Fibroblast of lung (primary cell): ENCODE measurements around the gene POTEG. TPM values are rescaled to one million over a fixed set of nuclear protein-coding genes. Genes with fewer than 3 reads are reported as not detected.
"Not testable (repeated sequence)": the region's sequence is repeated elsewhere in the genome, so short reads cannot be mapped to it uniquely, and the experiment has no call there.

Experiments
- DNase-seq, 2 donors: peaks; one replicate each; pipeline versions ENCODE4 v3.0.0 to v3.0.0-alpha.2; 2010; ENCODE audit warnings: low read depth in 2 of 2
- H2AFZ ChIP-seq: 2 replicates; pipeline ENCODE4 v1.5.1; 2012; ENCODE audit warnings: low read length, control low read depth, inconsistent platforms
- H3K27ac ChIP-seq: 2 replicates; pipeline ENCODE4 v1.5.1; 2011; ENCODE audit warnings: low read length, control low read depth; ENCODE audit not compliant: insufficient read depth
- H3K27me3 ChIP-seq: 2 replicates; pipeline ENCODE4 v1.5.1; 2011; ENCODE audit warnings: mild to moderate bottlenecking, low read length; ENCODE audit not compliant: control insufficient read depth, insufficient read depth
- H3K36me3 ChIP-seq: 2 replicates; pipeline ENCODE4 v1.5.1; 2011; ENCODE audit warnings: low read length; ENCODE audit not compliant: control insufficient read depth, insufficient read depth
- H3K4me1 ChIP-seq: 2 replicates; pipeline ENCODE4 v1.5.1; 2011; ENCODE audit warnings: low read length; ENCODE audit not compliant: control insufficient read depth, insufficient read depth; ENCODE audit errors: extremely low read depth
- H3K4me2 ChIP-seq: 2 replicates; pipeline ENCODE4 v1.5.1; 2011; ENCODE audit warnings: low read length, control low read depth; ENCODE audit not compliant: insufficient read depth; ENCODE audit errors: extremely low read depth
- H3K4me3 ChIP-seq, 4 experiments: fragments of 200-600 bp in 1 of 4; sonication (generic) in 1 of 4; replicated peaks in 1 of 4; 2 replicates each; pipeline ENCODE4 v1.5.1; 2011 to 2016; ENCODE audit warnings: low read length in 4 of 4, low read depth in 3 of 4, mild to moderate bottlenecking in 3 of 4, control low read depth in 2 of 4, inconsistent platforms in 1 of 4, mixed read lengths in 1 of 4; ENCODE audit not compliant: insufficient read depth in 1 of 4; ENCODE audit errors: control extremely low read depth in 1 of 4
- H3K79me2 ChIP-seq: 2 replicates; pipeline ENCODE4 v1.5.1; 2012; ENCODE audit warnings: mild to moderate bottlenecking, low read length, inconsistent platforms; ENCODE audit not compliant: control insufficient read depth, insufficient read depth
- H3K9ac ChIP-seq: 2 replicates; pipeline ENCODE4 v1.5.1; 2011; ENCODE audit warnings: mild to moderate bottlenecking, low read length, control low read depth; ENCODE audit not compliant: insufficient read depth
- H3K9me3 ChIP-seq: 2 replicates; pipeline ENCODE4 v1.5.1; 2012; ENCODE audit warnings: low read depth, low read length; ENCODE audit not compliant: control insufficient read depth, insufficient read depth
- H4K20me1 ChIP-seq: 2 replicates; pipeline ENCODE4 v1.5.1; 2011; ENCODE audit warnings: low read length; ENCODE audit not compliant: control insufficient read depth, insufficient read depth; ENCODE audit errors: extremely low read depth
- polyA plus RNA-seq, 2 donors: library from polyadenylated mRNA; depleted of rRNA in 1 of 2; stranded (reverse) in 1 of 2; unstranded in 1 of 2; fragments of >200 nt; gene quantifications; 2 replicates each; pipeline ENCODE4 v1.2.1, GENCODE V29; 2011 to 2012; ENCODE audit warnings: missing spikeins in 1 of 2
- total RNA-seq: library from RNA; depleted of rRNA; stranded (reverse); fragments of >200 nt; gene quantifications from 2 replicates; pipeline ENCODE4 v1.2.1, GENCODE V29; 2014

The POTEG gene
- total and polyA plus RNA-seq, 2 donors (not counting 1 experiment from before 2014, with no cell fraction given) = not detected

GRCh38 chr14:19437126-19437443 lies 2.9 kb upstream of the POTEG start:
- H3K4me2 ChIP-seq, H3K4me1 ChIP-seq, DNase-seq, H3K27me3 ChIP-seq, H3K79me2 ChIP-seq, H2AFZ ChIP-seq, H3K9ac ChIP-seq, H3K27ac ChIP-seq, H3K4me3 ChIP-seq, H3K36me3 ChIP-seq, H4K20me1 ChIP-seq, H3K9me3 ChIP-seq: not testable (repeated sequence)

GRCh38 chr14:19436311-19437125 lies 2.4 kb upstream of the POTEG start:
- H3K4me1 ChIP-seq, H3K9me3 ChIP-seq, H2AFZ ChIP-seq, H3K9ac ChIP-seq, H3K4me3 ChIP-seq, H3K36me3 ChIP-seq, H3K27ac ChIP-seq, H4K20me1 ChIP-seq, H3K79me2 ChIP-seq, H3K4me2 ChIP-seq, DNase-seq, H3K27me3 ChIP-seq: not testable (repeated sequence)

- not testable (repeated sequence) for H4K20me1 ChIP-seq, DNase-seq, H3K4me2 ChIP-seq, H3K4me3 ChIP-seq, H3K36me3 ChIP-seq, H3K27me3 ChIP-seq, H3K79me2 ChIP-seq, H3K4me1 ChIP-seq, H2AFZ ChIP-seq, H3K9ac ChIP-seq, H3K27ac ChIP-seq, H3K9me3 ChIP-seq
These were observed 1.7 kb upstream of the POTEG start for GRCh38 chr14:19435852-19436251.

- H3K79me2 ChIP-seq, H3K9me3 ChIP-seq, H3K27me3 ChIP-seq, H3K36me3 ChIP-seq, H3K4me3 ChIP-seq, H3K4me1 ChIP-seq, H3K4me2 ChIP-seq, H2AFZ ChIP-seq, H3K27ac ChIP-seq, DNase-seq, H4K20me1 ChIP-seq, H3K9ac ChIP-seq: not testable (repeated sequence)
These were observed 750 bp upstream of the POTEG start for GRCh38 chr14:19434891-19435290.

- H3K36me3 ChIP-seq, H3K4me3 ChIP-seq, H3K9ac ChIP-seq, DNase-seq, H3K27me3 ChIP-seq, H4K20me1 ChIP-seq, H3K27ac ChIP-seq, H2AFZ ChIP-seq, H3K79me2 ChIP-seq, H3K4me1 ChIP-seq, H3K9me3 ChIP-seq, H3K4me2 ChIP-seq: not testable (repeated sequence)
These were observed 376 bp downstream of the POTEG start for GRCh38 chr14:19433765-19434164.

GRCh38 chr14:19408519-19408918 lies 25.6 kb downstream of the POTEG start:
- H3K36me3 ChIP-seq, H3K9me3 ChIP-seq, H3K4me2 ChIP-seq, H3K9ac ChIP-seq, H3K27me3 ChIP-seq, H4K20me1 ChIP-seq, DNase-seq, H2AFZ ChIP-seq, H3K4me1 ChIP-seq, H3K79me2 ChIP-seq, H3K4me3 ChIP-seq, H3K27ac ChIP-seq: not testable (repeated sequence)

- not testable (repeated sequence) for H4K20me1 ChIP-seq, H3K4me2 ChIP-seq, H3K36me3 ChIP-seq, H3K4me3 ChIP-seq, H3K9ac ChIP-seq, H3K27ac ChIP-seq, H2AFZ ChIP-seq, H3K9me3 ChIP-seq, H3K4me1 ChIP-seq, H3K79me2 ChIP-seq, DNase-seq, H3K27me3 ChIP-seq
These were observed 32.0 kb downstream of the POTEG start for GRCh38 chr14:19402097-19402496.
